ENCODE data around the gene CBX8. TPM values are rescaled to one million over a fixed set of nuclear protein-coding genes. Genes with fewer than 3 reads are reported as not detected.

Gene CBX8
- total and polyA plus RNA-seq, 2 of the 8 experiments (the other 6 are each of a cell fraction or from before 2014, with no cell fraction given) = 0.09 to 2.1 TPM

GRCh38 chr17:79819085-79819484 lies 22.2 kb upstream of the CBX8 start (continued):
- TF ChIP-seq SIX5 (IDR thresholded peaks at IDR 0.05; ENCODE audit: low read depth, low read length) (no peak), SRF (IDR thresholded peaks at IDR 0.05; ENCODE audit: low read depth, low read length) (no peak), KDM5A (IDR thresholded peaks at IDR 0.05; ENCODE audit: low read length) (no peak)

Measured in H1 (cell line).